Stomach smooth muscle (tissue), 2 donors: Measurements from ENCODE around the gene TNS2.

Experiments used
- H3K27ac ChIP-seq: one replicate; pipeline ENCODE4 v1.7.0; 2013; ENCODE audit warnings: mild to moderate bottlenecking, low read length, inconsistent platforms
- H3K27me3 ChIP-seq, 2 donors: one replicate each; pipeline ENCODE4 v1.7.0; 2013; ENCODE audit warnings: low read length in 2 of 2; ENCODE audit not compliant: insufficient read depth in 2 of 2, control insufficient read depth in 1 of 2
- H3K36me3 ChIP-seq, 2 donors: one replicate each; pipeline ENCODE4 v1.7.0; 2013; ENCODE audit warnings: low read length in 2 of 2; ENCODE audit not compliant: control insufficient read depth in 2 of 2, insufficient read depth in 2 of 2
- H3K4me1 ChIP-seq: one replicate; pipeline ENCODE4 v1.7.0; 2013; ENCODE audit warnings: low read length; ENCODE audit not compliant: control insufficient read depth, insufficient read depth
- H3K4me3 ChIP-seq, 2 donors: one replicate each; pipeline ENCODE4 v1.7.0; 2013; ENCODE audit warnings: low read length in 2 of 2
- H3K9ac ChIP-seq, 2 donors: one replicate each; pipeline ENCODE4 v1.7.0; 2013; ENCODE audit warnings: low read length in 2 of 2, mild to moderate bottlenecking in 1 of 2
- H3K9me3 ChIP-seq, 2 donors: one replicate each; pipeline ENCODE4 v1.7.0; 2013; ENCODE audit warnings: low read length in 2 of 2; ENCODE audit not compliant: control insufficient read depth in 2 of 2
- donor health status: healthy.
- donor health status: Pancreatic carcinoma.

TNS2 gene

DNA sequence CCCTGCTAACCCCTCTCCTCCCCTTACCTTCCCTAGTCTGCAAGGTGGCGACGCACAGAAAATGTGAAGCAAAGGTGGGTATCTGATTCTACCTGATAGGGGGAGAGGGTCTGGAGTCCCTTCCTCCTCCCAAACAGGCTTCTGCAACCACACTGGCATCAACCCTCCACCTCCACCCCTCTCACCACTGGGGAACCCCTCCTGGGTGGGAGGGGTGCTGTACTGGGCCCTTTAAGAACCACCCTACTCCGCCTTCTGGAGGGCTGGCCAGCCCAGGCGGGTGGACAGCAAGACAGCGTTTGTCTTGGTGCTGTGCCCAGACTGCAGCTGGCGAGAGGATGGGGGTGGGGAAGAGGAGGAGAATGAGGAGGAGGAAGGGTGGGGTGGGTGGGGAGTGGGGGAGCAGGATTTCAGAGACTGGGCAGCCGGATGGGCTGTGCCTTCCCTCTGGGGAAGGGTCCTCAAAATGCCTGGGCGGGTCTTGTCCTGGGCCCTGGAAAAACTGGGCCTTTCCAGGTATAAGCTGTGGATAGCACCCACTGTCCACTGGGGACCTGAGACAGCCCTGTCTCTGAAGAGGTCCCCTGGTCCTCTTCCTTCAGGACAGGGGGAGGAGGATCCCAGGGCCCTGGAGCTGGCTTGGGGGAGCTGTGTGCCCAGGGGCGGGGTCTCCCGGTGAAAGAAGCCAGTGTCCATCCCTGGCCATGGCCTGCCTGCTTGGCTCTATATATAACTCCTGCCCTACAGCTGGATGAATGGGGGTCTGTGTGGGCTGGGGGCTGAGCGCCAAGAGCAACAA is 2.8 kb downstream of the TNS2 start:
- Histone ChIP-seq H3K9ac (peak overlapping the region; percentile 70 to 76), H3K27ac (peak overlapping the region; percentile 98), H3K9me3 (no peaks in the 10 kb centered on the region), H3K27me3 (no peaks in the 10 kb centered on the region), H3K36me3 (peaks cover 6 to 13% of the 10 kb centered on the region in 2 donors), H3K4me1 (peaks cover 75% of the 10 kb centered on the region), H3K4me3 (peak overlapping the region; percentile 50 to 73)

DNA sequence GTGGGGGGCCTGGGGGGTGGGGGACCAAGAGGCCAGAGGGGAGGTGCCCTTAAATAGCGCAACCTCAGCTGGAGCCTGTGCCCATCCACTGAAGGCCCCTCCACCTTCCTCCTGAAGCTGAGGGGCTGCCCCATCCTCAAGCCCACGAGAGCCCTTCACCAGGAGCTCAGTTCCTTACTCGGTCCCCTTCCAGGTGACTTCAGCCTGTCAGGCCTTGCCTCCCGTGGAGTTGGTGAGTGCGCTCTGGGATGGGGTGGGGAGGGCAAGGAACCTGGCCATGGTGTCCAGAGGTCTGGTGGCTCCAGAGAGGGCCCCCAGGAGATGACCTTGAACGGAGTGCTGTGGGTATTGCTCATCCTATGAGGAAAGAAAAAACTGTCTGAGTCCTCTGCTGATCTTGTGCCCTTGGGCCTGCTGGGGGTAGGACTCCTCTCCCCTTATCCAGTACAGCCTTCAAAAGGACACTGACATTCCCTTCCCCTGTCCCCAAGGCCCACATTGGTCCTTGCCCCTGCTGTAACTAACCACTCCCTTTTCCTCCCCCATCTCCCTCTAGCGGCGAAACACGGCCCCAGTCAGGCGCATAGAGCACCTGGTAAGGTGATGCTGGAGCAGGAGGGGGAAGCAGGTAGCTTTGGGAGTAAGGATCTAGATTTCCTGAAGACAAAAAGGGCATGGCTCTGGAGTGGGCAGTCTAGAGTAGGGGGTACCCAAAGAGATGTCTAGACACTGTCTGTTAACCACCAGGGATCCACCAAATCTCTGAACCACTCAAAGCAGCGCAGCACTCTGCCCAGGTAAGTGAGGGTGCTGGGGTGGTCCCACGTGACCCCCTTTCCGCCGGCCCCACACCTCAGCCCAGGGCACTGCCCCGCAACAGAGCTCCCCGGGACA is 3.6 kb downstream of the TNS2 start:
- Histone ChIP-seq H3K4me3 (peak overlapping the region; percentile 71 to 85), H3K9me3 (no peaks in the 10 kb centered on the region), H3K4me1 (peaks cover 69% of the 10 kb centered on the region), H3K27me3 (no peaks in the 10 kb centered on the region), H3K27ac (peak overlapping the region; percentile 92), H3K36me3 (peaks cover 6 to 21% of the 10 kb centered on the region in 2 donors), H3K9ac (peak overlapping the region; percentile 70 to 73)

DNA sequence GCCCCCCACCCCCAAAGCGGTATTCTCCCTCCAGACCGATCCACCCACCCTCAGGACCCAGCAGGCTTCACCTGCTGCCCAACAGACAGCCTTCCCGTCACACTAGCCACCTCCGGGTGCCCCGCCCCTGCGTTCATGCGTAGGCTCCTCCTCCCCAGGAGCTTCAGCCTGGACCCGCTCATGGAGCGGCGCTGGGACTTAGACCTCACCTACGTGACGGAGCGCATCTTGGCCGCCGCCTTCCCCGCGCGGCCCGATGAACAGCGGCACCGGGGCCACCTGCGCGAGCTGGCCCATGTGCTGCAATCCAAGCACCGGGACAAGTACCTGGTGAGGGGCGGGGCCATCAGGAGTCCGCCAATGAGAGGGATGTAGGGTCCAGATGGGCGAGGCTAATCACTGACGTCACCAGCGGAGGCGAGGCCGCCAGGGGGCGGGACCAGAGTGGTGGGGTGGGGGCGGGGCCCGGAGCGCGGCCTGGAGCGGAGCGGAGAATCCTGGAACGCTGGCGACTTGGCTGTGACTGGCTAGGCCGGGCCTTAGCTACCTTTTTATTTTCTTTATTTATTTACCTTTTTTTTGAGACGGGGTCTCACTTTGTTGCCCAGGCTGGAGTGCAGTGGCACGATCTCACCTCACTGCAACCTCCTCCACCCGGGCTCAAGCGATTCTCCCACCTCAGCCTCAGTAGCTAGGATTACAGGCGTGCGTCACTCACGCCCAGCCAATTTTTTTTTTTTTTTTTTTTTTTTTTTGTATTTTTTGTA is 4.4 kb downstream of the TNS2 start:
- no peaks in the 10 kb centered on the region for H3K27me3 ChIP-seq
- peaks cover 6 to 21% of the 10 kb centered on the region in 2 donors for H3K36me3 ChIP-seq
- peak overlapping the region; percentile 71 to 85 for H3K4me3 ChIP-seq
- no peaks in the 10 kb centered on the region for H3K9me3 ChIP-seq
- peak overlapping the region; percentile 92 for H3K27ac ChIP-seq
- peaks cover 65% of the 10 kb centered on the region for H3K4me1 ChIP-seq
- peak overlapping the region; percentile 70 to 73 for H3K9ac ChIP-seq

DNA sequence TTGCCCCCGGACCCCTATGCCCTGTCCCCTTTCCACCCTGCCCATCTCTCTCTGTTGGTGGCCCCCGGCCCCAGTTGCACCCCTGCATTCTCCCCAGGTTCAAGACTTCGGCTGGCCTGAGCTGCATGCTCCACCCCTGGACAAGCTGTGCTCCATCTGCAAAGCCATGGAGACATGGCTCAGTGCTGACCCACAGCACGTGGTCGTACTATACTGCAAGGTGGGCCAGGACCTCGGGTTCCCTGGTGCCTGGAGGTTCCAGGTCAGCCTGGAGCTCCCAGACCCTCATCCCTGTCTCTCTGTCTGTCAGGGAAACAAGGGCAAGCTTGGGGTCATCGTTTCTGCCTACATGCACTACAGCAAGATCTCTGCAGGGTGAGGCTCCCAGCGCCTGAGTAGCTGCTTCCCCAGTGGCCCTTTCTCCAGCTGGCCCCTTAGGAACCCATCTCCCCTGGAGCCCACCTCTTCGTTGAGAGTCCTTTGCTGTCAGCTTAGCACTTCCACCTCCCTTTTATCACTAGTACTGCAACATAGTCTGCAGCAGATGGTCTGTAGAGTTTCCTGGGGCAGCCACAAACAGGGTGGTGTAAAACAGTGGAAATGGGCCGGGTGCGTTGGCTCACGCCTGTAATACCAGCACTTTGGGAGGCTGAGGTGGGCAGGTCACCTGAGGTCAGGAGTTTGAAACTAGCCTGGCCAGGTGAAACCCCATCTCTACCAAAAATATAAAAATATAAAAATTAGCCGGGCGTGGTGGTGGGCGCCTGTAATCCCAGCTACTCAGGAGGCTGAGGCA is 5.8 kb downstream of the TNS2 start:
- Histone ChIP-seq H3K4me3 (no peak overlapping the region), H3K9ac (no peak overlapping the region), H3K27ac (peak overlapping the region; percentile 92), H3K36me3 (peaks cover 6 to 29% of the 10 kb centered on the region in 2 donors), H3K9me3 (no peaks in the 10 kb centered on the region), H3K4me1 (peaks cover 62% of the 10 kb centered on the region), H3K27me3 (no peaks in the 10 kb centered on the region)

DNA sequence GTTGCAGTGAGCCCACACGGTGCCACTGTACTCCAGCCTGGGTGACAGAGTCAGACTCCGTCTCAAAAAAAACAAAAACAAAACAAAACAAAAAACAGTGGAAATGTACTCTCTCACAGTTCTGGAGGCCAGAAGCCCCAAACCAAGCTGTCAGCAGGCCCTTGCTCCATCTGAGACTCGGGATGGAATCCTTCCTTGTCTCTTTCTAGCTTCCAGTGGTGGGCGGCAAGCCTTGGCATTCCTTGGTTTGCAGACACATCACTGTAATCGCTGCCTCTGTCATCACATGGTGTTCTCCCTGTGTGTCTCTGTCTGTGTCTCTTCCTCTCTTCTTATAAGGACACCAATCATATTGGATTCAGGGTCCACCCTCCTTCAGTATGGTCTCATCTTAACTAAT is 6.4 kb downstream of the TNS2 start:
- H3K4me3 ChIP-seq, result no peak overlapping the region
- no peaks in the 10 kb centered on the region for H3K27me3 ChIP-seq
- H3K4me1 ChIP-seq, result peaks cover 61% of the 10 kb centered on the region
- peaks cover 6 to 30% of the 10 kb centered on the region in 2 donors for H3K36me3 ChIP-seq
- no peaks in the 10 kb centered on the region for H3K9me3 ChIP-seq
- peak overlapping the region; percentile 37 for H3K27ac ChIP-seq
- no peak overlapping the region for H3K9ac ChIP-seq

DNA sequence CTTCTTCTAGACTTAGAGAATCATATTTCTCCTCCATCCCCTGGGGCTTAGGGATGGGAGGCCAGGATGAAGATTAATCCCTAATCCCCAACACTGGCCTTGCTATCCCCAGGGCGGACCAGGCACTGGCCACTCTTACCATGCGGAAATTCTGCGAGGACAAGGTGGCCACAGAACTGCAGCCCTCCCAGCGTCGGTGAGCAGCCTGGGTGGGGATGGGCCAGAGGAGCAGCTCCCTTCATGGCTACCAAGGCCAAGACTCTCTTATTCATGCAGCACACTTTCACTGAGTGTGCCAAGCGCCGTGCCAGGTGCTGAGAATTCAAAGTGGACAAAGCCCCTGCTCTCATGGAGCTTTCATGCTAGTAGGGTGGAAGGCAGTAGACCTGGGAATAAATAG is 7.0 kb downstream of the TNS2 start:
- Histone ChIP-seq H3K27me3 (no peaks in the 10 kb centered on the region), H3K4me1 (peaks cover 61% of the 10 kb centered on the region), H3K27ac (peak overlapping the region; percentile 18), H3K9ac (peak overlapping the region in 1 of 2 donors; percentile 13), H3K36me3 (peaks cover 6 to 35% of the 10 kb centered on the region in 2 donors), H3K9me3 (no peaks in the 10 kb centered on the region), H3K4me3 (no peak overlapping the region)

DNA sequence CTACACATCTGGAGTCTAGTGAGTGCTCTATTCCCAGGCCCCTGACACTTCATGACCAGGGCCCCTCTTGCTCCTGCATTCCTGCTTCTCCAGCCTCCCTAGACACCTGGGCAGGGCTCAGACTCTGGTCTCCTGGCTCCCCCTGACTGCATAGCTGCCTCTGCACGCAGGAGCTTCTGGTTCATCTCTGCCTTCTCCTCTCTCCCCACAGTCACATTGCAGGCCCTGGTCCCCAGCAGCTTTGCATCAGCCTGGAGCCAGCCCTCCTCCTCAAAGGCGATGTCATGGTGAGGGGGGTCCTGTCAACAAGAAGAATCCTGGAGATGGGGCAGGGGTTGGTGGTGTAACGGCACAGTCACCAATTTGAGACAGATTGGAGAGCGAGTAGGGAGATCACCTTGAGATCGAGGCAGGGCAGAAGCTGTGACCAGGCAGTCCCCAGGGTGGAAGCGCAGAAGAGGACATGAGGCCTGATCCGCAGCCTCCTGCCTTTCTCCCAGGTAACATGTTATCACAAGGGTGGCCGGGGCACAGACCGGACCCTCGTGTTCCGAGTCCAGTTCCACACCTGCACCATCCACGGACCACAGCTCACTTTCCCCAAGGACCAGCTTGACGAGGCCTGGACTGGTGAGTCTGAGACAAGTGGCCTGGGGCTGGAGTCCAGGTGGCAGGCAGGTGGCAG is 8.1 kb downstream of the TNS2 start:
- Histone ChIP-seq H3K36me3 (peaks cover 11 to 42% of the 10 kb centered on the region in 2 donors), H3K27ac (no peak overlapping the region), H3K4me1 (peaks cover 61% of the 10 kb centered on the region), H3K9me3 (no peaks in the 10 kb centered on the region), H3K9ac (peak overlapping the region in 1 of 2 donors; percentile 13), H3K4me3 (no peak overlapping the region), H3K27me3 (no peaks in the 10 kb centered on the region)

DNA sequence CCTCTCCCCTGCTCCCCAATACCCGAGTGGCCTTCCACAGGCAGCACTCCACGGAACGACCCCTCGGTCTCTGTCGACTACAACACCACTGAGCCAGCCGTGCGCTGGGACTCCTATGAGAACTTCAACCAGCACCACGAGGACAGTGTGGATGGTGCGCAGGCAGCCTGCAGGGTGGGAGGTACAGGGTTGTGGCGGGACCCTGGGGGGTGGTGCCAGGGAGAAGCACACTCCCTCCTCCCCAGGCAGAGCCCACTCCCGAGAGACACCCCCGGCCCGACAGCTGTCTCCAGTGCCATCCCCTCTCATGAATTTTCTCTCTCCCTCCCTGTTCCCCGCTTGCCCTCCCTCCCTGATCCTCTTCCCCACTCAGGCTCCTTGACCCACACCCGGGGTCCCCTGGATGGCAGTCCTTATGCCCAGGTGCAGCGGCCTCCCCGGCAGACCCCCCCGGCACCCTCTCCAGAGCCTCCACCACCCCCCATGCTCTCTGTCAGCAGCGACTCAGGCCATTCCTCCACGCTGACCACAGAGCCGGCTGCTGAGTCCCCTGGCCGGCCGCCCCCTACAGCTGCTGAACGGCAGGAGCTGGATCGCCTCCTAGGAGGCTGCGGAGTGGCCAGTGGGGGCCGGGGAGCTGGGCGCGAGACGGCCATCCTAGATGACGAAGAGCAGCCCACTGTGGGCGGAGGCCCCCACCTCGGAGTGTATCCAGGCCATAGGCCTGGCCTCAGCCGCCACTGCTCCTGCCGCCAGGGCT is 9.0 kb downstream of the TNS2 start:
- no peaks in the 10 kb centered on the region for H3K27me3 ChIP-seq
- no peak overlapping the region for H3K9ac ChIP-seq
- H3K4me1 ChIP-seq, result peaks cover 57% of the 10 kb centered on the region
- no peak overlapping the region for H3K4me3 ChIP-seq
- H3K36me3 ChIP-seq, result peaks cover 18 to 49% of the 10 kb centered on the region in 2 donors
- no peaks in the 10 kb centered on the region for H3K9me3 ChIP-seq
- H3K27ac ChIP-seq, result no peak overlapping the region

DNA sequence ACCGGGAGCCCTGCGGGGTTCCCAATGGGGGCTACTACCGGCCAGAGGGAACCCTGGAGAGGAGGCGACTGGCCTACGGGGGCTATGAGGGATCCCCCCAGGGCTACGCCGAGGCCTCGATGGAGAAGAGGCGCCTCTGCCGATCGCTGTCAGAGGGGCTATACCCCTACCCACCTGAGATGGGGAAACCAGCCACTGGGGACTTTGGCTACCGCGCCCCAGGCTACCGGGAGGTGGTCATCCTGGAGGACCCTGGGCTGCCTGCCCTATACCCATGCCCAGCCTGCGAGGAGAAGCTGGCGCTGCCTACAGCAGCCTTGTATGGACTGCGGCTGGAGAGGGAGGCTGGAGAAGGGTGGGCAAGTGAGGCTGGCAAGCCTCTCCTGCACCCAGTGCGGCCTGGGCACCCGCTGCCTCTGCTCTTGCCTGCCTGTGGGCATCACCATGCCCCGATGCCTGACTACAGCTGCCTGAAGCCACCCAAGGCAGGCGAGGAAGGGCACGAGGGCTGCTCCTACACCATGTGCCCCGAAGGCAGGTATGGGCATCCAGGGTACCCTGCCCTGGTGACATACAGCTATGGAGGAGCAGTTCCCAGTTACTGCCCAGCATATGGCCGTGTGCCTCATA is 9.7 kb downstream of the TNS2 start:
- Histone ChIP-seq H3K4me3 (no peak overlapping the region), H3K9ac (no peak overlapping the region), H3K4me1 (peaks cover 57% of the 10 kb centered on the region), H3K36me3 (peaks cover 18 to 52% of the 10 kb centered on the region in 2 donors), H3K27me3 (no peaks in the 10 kb centered on the region), H3K9me3 (no peaks in the 10 kb centered on the region), H3K27ac (no peak overlapping the region)
